Measurements from ENCODE around the gene HMCES. TPM values are rescaled to one million over a fixed set of nuclear protein-coding genes. Genes with fewer than 3 reads are reported as not detected.
"Not testable (repeated sequence)": the region's sequence is repeated elsewhere in the genome, so short reads cannot be mapped to it uniquely, and the experiment has no call there.

The HMCES gene
- total and polyA plus RNA-seq, 4 donors, result 13.7 to 18.2 (median 15.3) TPM

DNA sequence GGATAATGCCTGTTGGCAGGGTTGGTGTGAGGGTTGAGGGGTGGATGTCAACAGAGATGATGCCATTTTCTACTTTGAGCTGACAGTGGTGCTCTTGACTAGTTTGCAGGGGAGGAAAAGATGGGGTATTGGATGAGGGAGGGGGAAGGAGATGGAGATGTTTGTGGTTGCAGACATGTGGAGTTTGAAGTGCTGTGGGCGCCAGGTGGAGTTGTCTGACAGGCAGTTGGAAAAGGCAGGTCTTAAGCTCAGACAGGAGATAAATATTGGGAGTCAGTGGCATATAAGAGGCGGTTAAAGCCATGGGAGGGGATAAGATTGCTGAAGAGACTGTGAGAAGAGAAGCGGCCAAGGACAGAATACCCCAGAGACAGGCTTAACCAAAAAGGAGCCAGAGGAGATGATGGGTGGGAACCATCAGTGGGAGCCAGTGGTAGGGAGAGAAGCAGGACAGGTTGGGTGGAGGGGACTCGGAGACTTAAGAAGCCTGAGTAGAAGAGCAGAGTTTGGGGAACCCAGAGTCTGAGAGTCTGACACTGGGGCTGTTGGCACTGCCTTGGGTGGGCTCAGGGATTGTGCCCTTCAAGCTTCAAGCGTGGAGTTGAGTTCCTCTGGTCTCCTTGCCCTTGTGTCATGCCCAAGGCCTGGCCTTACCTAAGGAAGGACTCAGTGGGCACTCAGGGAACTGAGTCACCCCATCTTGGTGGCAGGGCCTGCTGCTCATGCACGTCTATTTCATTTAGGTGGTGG, 15.3 kb upstream of the HMCES start:
- H3K36me3 ChIP-seq (ENCODE audit: control insufficient read depth in 4 of 4, insufficient read depth in 3 of 4, low read depth in 1 of 4, low read length in 3 of 4), result peaks cover 41 to 84% (median 69%) of the 10 kb centered on the region in 4 donors
- H3K9me3 ChIP-seq (ENCODE audit: control insufficient read depth in 4 of 4, low read length in 3 of 4), result no peaks in the 10 kb centered on the region
- H3K4me3 ChIP-seq (ENCODE audit: low read depth in 1 of 3, low read length in 3 of 3), result no peak overlapping the region
- WGBS, result 97% methylated on average over 6 of the region's 6 CpGs
- no peak overlapping the region for H3K27ac ChIP-seq (ENCODE audit: low read depth in 1 of 2, low read length in 2 of 2)
- H3K4me1 ChIP-seq (ENCODE audit: control insufficient read depth in 4 of 4, insufficient read depth in 4 of 4, low read length in 3 of 4), result peaks cover 3 to 16% (median 13%) of the 10 kb centered on the region in 4 donors
- no peak overlapping the region for H3K9ac ChIP-seq (ENCODE audit: low read depth in 1 of 2, low read length in 2 of 2)
- no peaks in the 10 kb centered on the region for H3K27me3 ChIP-seq (ENCODE audit: control insufficient read depth in 4 of 4, insufficient read depth in 4 of 4, low read length in 3 of 4)
- TF ChIP-seq ATF3 (IDR thresholded peaks at IDR 0.05) (no peak), NR2F2 (IDR thresholded peaks at IDR 0.05) (no peak), MAX (IDR thresholded peaks at IDR 0.05) (no peak)
- DNase-seq (ENCODE audit: low spot score), result no peak

DNA sequence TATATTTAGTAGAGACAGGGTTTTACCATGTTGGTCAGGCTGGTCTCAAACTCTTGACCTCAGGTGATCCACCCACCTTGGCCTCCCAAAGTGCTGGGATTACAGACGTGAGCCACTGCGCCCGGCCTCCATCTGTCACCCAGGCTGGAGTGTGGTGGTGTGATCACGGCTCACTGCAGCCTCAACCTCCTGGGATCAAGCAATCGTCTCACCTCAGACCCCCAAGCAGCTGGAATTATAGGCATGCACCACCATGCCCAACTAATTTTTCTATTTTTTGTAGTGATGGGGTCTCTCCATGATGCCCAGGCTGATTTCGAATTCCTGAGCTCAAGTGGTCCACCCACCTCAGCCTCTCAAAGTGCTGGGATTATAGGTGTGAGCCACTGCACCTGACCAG, 13.7 kb upstream of the HMCES start:
- 90% methylated on average over 6 of the region's 6 CpGs for WGBS

GRCh38 chr3:129266651-129267050, 12.0 kb upstream of the HMCES start:
- WGBS, result 95% methylated on average over 4 of the region's 4 CpGs
- H3K36me3 ChIP-seq (ENCODE audit: control insufficient read depth in 4 of 4, insufficient read depth in 3 of 4, low read depth in 1 of 4, low read length in 3 of 4), result peaks cover 39 to 90% (median 72%) of the 10 kb centered on the region in 4 donors
- H3K4me3 ChIP-seq (ENCODE audit: low read depth in 1 of 3, low read length in 3 of 3), result no peak overlapping the region
- no peak overlapping the region for H3K9ac ChIP-seq (ENCODE audit: low read depth in 1 of 2, low read length in 2 of 2)
- H3K27ac ChIP-seq (ENCODE audit: low read depth in 1 of 2, low read length in 2 of 2), result no peak overlapping the region
- no peak for DNase-seq (ENCODE audit: low spot score)
- no peaks in the 10 kb centered on the region for H3K27me3 ChIP-seq (ENCODE audit: control insufficient read depth in 4 of 4, insufficient read depth in 4 of 4, low read length in 3 of 4)
- TF ChIP-seq RXRA (IDR thresholded peaks at IDR 0.05), result no peak
- no peak for TF ChIP-seq NR2F2 (IDR thresholded peaks at IDR 0.05)
- no peak for TF ChIP-seq FOXA2 (IDR thresholded peaks at IDR 0.05)
- no peak for TF ChIP-seq HNF4A (conservative IDR thresholded peaks at IDR 0.05)
- TF ChIP-seq MAX (IDR thresholded peaks at IDR 0.05), result no peak
- TF ChIP-seq HNF4G (IDR thresholded peaks at IDR 0.05), result no peak
- TF ChIP-seq ATF3 (IDR thresholded peaks at IDR 0.05), result no peak
- no peaks in the 10 kb centered on the region for H3K4me1 ChIP-seq (ENCODE audit: control insufficient read depth in 4 of 4, insufficient read depth in 4 of 4, low read length in 3 of 4)
- H3K9me3 ChIP-seq (ENCODE audit: control insufficient read depth in 4 of 4, low read length in 3 of 4), result no peaks in the 10 kb centered on the region

More for the DNA sequence above, 13.7 kb upstream of the HMCES start:
- H3K27me3 ChIP-seq (ENCODE audit: control insufficient read depth in 4 of 4, insufficient read depth in 4 of 4, low read length in 3 of 4); H3K9me3 ChIP-seq (ENCODE audit: control insufficient read depth in 4 of 4, low read length in 3 of 4); H3K27ac ChIP-seq (ENCODE audit: low read depth in 1 of 2, low read length in 2 of 2); H3K4me3 ChIP-seq (ENCODE audit: low read depth in 1 of 3, low read length in 3 of 3); DNase-seq (ENCODE audit: low spot score); H3K4me1 ChIP-seq (ENCODE audit: control insufficient read depth in 4 of 4, insufficient read depth in 4 of 4, low read length in 3 of 4); H3K9ac ChIP-seq (ENCODE audit: low read depth in 1 of 2, low read length in 2 of 2): not testable (repeated sequence)
- peaks cover 47 to 90% (median 78%) of the 10 kb centered on the region in 4 donors for H3K36me3 ChIP-seq (ENCODE audit: control insufficient read depth in 4 of 4, insufficient read depth in 3 of 4, low read depth in 1 of 4, low read length in 3 of 4)

GRCh38 chr3:129268396-129268795, 10.3 kb upstream of the HMCES start:
- no peak for DNase-seq (ENCODE audit: low spot score)
- no peaks in the 10 kb centered on the region for H3K9me3 ChIP-seq (ENCODE audit: control insufficient read depth in 4 of 4, low read length in 3 of 4)
- no peak overlapping the region for H3K27ac ChIP-seq (ENCODE audit: low read depth in 1 of 2, low read length in 2 of 2)
- TF ChIP-seq RAD21 (IDR thresholded peaks at IDR 0.05) (no peak), SP1 (IDR thresholded peaks at IDR 0.05) (no peak), CTCF (IDR thresholded peaks at IDR 0.05; ENCODE audit: low read depth, low read length, missing input control) (no peak), JUND (IDR thresholded peaks at IDR 0.05) (no peak), HNF4G (IDR thresholded peaks at IDR 0.05) (no peak), MAX (IDR thresholded peaks at IDR 0.05) (no peak), YY1 (IDR thresholded peaks at IDR 0.05) (no peak), RXRA (IDR thresholded peaks at IDR 0.05) (no peak), FOXA1 (IDR thresholded peaks at IDR 0.05) (no peak)
- peaks cover 44 to 88% (median 78%) of the 10 kb centered on the region in 4 donors for H3K36me3 ChIP-seq (ENCODE audit: control insufficient read depth in 4 of 4, insufficient read depth in 3 of 4, low read depth in 1 of 4, low read length in 3 of 4)
- no peak overlapping the region for H3K4me3 ChIP-seq (ENCODE audit: low read depth in 1 of 3, low read length in 3 of 3)
- no peaks in the 10 kb centered on the region for H3K4me1 ChIP-seq (ENCODE audit: control insufficient read depth in 4 of 4, insufficient read depth in 4 of 4, low read length in 3 of 4)
- H3K9ac ChIP-seq (ENCODE audit: low read depth in 1 of 2, low read length in 2 of 2), result no peak overlapping the region
- whole genome bisulfite sequencing, result 94% methylated on average over 4 of the region's 4 CpGs
- H3K27me3 ChIP-seq (ENCODE audit: control insufficient read depth in 4 of 4, insufficient read depth in 4 of 4, low read length in 3 of 4), result no peaks in the 10 kb centered on the region
